ENCODE measurements around the gene EXOC6B. TPM values are rescaled to one million over a fixed set of nuclear protein-coding genes. Genes with fewer than 3 reads are reported as not detected.

The EXOC6B gene
- total RNA-seq, 1 experiment from 2014 or later: 33.7 TPM

DNA sequence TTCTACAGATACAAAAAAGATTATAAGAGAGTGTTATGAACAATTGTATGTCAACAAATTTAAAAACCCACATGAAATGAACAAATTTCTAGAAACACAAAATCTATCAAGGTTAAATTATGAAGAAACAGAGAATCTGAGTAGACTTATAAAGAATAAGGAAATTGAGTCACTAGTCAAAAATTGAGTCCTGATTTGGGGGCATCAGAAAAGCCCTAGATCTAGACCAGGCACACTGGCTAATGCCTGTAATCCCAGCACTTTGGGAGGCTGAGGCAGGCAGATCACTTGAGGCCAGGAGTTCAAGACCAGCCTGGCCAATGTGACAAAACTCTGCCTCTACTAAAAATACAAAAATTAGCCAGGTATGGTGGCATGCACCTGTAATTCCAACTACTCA lies 46.0 kb upstream of the EXOC6B start:
- H3K27ac Mint-ChIP-seq: no peak overlapping the region
- POLR2A ChIA-PET: no interaction called here

DNA sequence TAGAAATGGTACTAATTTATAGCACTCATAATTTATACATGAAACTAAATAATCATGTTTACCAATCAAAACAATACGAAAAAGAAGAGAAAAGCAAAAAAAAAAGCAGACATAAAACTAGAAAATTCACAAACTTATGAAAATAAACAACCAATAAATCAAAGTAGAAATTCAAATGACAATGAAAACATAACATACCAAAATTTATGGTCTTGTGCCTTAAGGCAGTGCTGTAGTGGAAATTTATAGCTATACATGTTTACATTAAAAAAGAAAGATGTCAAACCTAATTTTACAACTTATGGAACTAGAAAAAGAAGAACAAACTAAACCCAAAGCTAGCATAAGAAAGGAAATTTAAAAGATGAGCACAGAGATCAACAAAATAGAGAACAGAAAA lies 45.2 kb upstream of the EXOC6B start:
- Mint-ChIP-seq H3K4me1 (no peaks in the 10 kb centered on the region), H3K9me3 (peaks cover 16% of the 10 kb centered on the region), H3K27ac (no peak overlapping the region), H3K27me3 (ENCODE audit: low read depth) (peaks cover 32% of the 10 kb centered on the region), H3K4me3 (no peak overlapping the region), H3K36me3 (no peaks in the 10 kb centered on the region)
- ATAC-seq: no peak
- no peak for DNase-seq (ENCODE audit: low spot score)
- CTCF ChIA-PET: interaction anchor here (0.6 to 2.0 kb wide), 3 partner anchors 8 to 82 kb away, joined by 3 to 8 read pairs (median 7); no protein-coding TSS in a partner anchor
- POLR2A ChIA-PET: no interaction called here
- TF ChIP-seq, protein P1, sequence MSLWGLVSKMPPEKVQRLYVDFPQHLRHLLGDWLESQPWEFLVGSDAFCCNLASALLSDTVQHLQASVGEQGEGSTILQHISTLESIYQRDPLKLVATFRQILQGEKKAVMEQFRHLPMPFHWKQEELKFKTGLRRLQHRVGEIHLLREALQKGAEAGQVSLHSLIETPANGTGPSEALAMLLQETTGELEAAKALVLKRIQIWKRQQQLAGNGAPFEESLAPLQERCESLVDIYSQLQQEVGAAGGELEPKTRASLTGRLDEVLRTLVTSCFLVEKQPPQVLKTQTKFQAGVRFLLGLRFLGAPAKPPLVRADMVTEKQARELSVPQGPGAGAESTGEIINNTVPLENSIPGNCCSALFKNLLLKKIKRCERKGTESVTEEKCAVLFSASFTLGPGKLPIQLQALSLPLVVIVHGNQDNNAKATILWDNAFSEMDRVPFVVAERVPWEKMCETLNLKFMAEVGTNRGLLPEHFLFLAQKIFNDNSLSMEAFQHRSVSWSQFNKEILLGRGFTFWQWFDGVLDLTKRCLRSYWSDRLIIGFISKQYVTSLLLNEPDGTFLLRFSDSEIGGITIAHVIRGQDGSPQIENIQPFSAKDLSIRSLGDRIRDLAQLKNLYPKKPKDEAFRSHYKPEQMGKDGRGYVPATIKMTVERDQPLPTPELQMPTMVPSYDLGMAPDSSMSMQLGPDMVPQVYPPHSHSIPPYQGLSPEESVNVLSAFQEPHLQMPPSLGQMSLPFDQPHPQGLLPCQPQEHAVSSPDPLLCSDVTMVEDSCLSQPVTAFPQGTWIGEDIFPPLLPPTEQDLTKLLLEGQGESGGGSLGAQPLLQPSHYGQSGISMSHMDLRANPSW (CRISPR knock-in tag; conservative IDR thresholded peaks at IDR 0.05; ENCODE audit: low read depth): no peak
- TF ChIP-seq, protein P2, sequence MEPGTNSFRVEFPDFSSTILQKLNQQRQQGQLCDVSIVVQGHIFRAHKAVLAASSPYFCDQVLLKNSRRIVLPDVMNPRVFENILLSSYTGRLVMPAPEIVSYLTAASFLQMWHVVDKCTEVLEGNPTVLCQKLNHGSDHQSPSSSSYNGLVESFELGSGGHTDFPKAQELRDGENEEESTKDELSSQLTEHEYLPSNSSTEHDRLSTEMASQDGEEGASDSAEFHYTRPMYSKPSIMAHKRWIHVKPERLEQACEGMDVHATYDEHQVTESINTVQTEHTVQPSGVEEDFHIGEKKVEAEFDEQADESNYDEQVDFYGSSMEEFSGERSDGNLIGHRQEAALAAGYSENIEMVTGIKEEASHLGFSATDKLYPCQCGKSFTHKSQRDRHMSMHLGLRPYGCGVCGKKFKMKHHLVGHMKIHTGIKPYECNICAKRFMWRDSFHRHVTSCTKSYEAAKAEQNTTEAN (CRISPR knock-in tag; IDR thresholded peaks at IDR 0.05): no peak
- TF ChIP-seq FOXJ3 (CRISPR knock-in tag; IDR thresholded peaks at IDR 0.05; ENCODE audit: borderline replicate concordance) (no peak), GABPB1 (CRISPR knock-in tag; IDR thresholded peaks at IDR 0.05) (no peak), CREM (CRISPR knock-in tag; IDR thresholded peaks at IDR 0.05) (no peak), MYBL2 (CRISPR knock-in tag; IDR thresholded peaks at IDR 0.05) (no peak), ELF4 (CRISPR knock-in tag; IDR thresholded peaks at IDR 0.05; ENCODE audit: low read depth) (no peak), ESRRA (CRISPR knock-in tag; IDR thresholded peaks at IDR 0.05; ENCODE audit: borderline replicate concordance) (no peak)
- TF ChIP-seq, protein P3, sequence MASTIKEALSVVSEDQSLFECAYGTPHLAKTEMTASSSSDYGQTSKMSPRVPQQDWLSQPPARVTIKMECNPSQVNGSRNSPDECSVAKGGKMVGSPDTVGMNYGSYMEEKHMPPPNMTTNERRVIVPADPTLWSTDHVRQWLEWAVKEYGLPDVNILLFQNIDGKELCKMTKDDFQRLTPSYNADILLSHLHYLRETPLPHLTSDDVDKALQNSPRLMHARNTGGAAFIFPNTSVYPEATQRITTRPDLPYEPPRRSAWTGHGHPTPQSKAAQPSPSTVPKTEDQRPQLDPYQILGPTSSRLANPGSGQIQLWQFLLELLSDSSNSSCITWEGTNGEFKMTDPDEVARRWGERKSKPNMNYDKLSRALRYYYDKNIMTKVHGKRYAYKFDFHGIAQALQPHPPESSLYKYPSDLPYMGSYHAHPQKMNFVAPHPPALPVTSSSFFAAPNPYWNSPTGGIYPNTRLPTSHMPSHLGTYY (CRISPR knock-in tag; IDR thresholded peaks at IDR 0.05): no peak
- TF ChIP-seq, protein P4, sequence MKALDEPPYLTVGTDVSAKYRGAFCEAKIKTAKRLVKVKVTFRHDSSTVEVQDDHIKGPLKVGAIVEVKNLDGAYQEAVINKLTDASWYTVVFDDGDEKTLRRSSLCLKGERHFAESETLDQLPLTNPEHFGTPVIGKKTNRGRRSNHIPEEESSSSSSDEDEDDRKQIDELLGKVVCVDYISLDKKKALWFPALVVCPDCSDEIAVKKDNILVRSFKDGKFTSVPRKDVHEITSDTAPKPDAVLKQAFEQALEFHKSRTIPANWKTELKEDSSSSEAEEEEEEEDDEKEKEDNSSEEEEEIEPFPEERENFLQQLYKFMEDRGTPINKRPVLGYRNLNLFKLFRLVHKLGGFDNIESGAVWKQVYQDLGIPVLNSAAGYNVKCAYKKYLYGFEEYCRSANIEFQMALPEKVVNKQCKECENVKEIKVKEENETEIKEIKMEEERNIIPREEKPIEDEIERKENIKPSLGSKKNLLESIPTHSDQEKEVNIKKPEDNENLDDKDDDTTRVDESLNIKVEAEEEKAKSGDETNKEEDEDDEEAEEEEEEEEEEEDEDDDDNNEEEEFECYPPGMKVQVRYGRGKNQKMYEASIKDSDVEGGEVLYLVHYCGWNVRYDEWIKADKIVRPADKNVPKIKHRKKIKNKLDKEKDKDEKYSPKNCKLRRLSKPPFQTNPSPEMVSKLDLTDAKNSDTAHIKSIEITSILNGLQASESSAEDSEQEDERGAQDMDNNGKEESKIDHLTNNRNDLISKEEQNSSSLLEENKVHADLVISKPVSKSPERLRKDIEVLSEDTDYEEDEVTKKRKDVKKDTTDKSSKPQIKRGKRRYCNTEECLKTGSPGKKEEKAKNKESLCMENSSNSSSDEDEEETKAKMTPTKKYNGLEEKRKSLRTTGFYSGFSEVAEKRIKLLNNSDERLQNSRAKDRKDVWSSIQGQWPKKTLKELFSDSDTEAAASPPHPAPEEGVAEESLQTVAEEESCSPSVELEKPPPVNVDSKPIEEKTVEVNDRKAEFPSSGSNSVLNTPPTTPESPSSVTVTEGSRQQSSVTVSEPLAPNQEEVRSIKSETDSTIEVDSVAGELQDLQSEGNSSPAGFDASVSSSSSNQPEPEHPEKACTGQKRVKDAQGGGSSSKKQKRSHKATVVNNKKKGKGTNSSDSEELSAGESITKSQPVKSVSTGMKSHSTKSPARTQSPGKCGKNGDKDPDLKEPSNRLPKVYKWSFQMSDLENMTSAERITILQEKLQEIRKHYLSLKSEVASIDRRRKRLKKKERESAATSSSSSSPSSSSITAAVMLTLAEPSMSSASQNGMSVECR (CRISPR knock-in tag; IDR thresholded peaks at IDR 0.05; ENCODE audit: borderline replicate concordance): no peak
- TF ChIP-seq, protein P5, sequence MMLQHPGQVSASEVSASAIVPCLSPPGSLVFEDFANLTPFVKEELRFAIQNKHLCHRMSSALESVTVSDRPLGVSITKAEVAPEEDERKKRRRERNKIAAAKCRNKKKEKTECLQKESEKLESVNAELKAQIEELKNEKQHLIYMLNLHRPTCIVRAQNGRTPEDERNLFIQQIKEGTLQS (CRISPR knock-in tag; conservative IDR thresholded peaks at IDR 0.05): no peak

More for the DNA sequence above, 46.0 kb upstream of the EXOC6B start:
- Mint-ChIP-seq H3K9me3 (peaks cover 16% of the 10 kb centered on the region), H3K4me3 (no peak overlapping the region), H3K4me1 (no peaks in the 10 kb centered on the region), H3K36me3 (no peaks in the 10 kb centered on the region), H3K27me3 (ENCODE audit: low read depth) (peaks cover 32% of the 10 kb centered on the region)
- CTCF ChIA-PET: interaction anchor here (0.6 to 1.2 kb wide), 2 partner anchors 9 to 82 kb away, joined by 3 to 8 read pairs; no protein-coding TSS in a partner anchor
- ATAC-seq (no peak), DNase-seq (ENCODE audit: low spot score) (no peak)
- TF ChIP-seq CREB1 (CRISPR knock-in tag; IDR thresholded peaks at IDR 0.05) (no peak), ZNF138 (CRISPR knock-in tag; conservative IDR thresholded peaks at IDR 0.05) (no peak), JAZF1 (CRISPR knock-in tag; IDR thresholded peaks at IDR 0.05) (no peak), EMX1 (CRISPR knock-in tag; IDR thresholded peaks at IDR 0.05) (no peak)
- TF ChIP-seq, protein P6, sequence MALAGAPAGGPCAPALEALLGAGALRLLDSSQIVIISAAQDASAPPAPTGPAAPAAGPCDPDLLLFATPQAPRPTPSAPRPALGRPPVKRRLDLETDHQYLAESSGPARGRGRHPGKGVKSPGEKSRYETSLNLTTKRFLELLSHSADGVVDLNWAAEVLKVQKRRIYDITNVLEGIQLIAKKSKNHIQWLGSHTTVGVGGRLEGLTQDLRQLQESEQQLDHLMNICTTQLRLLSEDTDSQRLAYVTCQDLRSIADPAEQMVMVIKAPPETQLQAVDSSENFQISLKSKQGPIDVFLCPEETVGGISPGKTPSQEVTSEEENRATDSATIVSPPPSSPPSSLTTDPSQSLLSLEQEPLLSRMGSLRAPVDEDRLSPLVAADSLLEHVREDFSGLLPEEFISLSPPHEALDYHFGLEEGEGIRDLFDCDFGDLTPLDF (CRISPR knock-in tag; IDR thresholded peaks at IDR 0.05): no peak
- TF ChIP-seq, protein P7, sequence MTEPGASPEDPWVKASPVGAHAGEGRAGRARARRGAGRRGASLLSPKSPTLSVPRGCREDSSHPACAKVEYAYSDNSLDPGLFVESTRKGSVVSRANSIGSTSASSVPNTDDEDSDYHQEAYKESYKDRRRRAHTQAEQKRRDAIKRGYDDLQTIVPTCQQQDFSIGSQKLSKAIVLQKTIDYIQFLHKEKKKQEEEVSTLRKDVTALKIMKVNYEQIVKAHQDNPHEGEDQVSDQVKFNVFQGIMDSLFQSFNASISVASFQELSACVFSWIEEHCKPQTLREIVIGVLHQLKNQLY (CRISPR knock-in tag; IDR thresholded peaks at IDR 0.05): no peak
